H9 (cell line): ENCODE data around the gene LYPD4. TPM values are rescaled to one million over a fixed set of nuclear protein-coding genes. Genes with fewer than 3 reads are reported as not detected.

Source experiments
- DNase-seq: peaks from one replicate; pipeline ENCODE4 v3.0.0-alpha.2; 2017
- H2AFZ ChIP-seq: one replicate; pipeline ENCODE4 v1.6.1; 2013; ENCODE audit warnings: mild to moderate bottlenecking, low read length, control low read depth, moderate library complexity
- H2AK5ac ChIP-seq: 2 replicates; pipeline ENCODE4 v1.6.1; 2013; ENCODE audit warnings: low read length, control low read depth, mixed read lengths; ENCODE audit not compliant: insufficient read length
- H2BK120ac ChIP-seq: one replicate; pipeline ENCODE4 v1.6.1; 2013; ENCODE audit warnings: low read depth, mild to moderate bottlenecking, low read length, control low read depth, inconsistent platforms; ENCODE audit not compliant: poor library complexity, severe bottlenecking
- H2BK12ac ChIP-seq: 2 replicates; pipeline ENCODE4 v1.6.1; 2013; ENCODE audit warnings: low read length, control low read depth, mixed read lengths, low read depth; ENCODE audit not compliant: insufficient read length
- H2BK15ac ChIP-seq: 2 replicates; pipeline ENCODE4 v1.6.1; 2013; ENCODE audit warnings: low read depth, low read length, control low read depth
- H2BK20ac ChIP-seq: one replicate; pipeline ENCODE4 v1.6.1; 2013; ENCODE audit warnings: low read depth, mild to moderate bottlenecking, low read length, control low read depth, inconsistent platforms; ENCODE audit not compliant: poor library complexity, severe bottlenecking
- H2BK5ac ChIP-seq: 2 replicates; pipeline ENCODE4 v1.6.1; 2013; ENCODE audit warnings: low read length, control low read depth, mixed read lengths; ENCODE audit not compliant: insufficient read length
- H3K14ac ChIP-seq: 2 replicates; pipeline ENCODE4 v1.6.1; 2013; ENCODE audit warnings: low read length, control low read depth; ENCODE audit not compliant: insufficient read depth
- H3K18ac ChIP-seq: 2 replicates; pipeline ENCODE4 v1.6.1; 2013; ENCODE audit warnings: low read depth, mild to moderate bottlenecking, mixed read lengths, low read length, control low read depth; ENCODE audit not compliant: insufficient read length
- H3K23ac ChIP-seq: 2 replicates; pipeline ENCODE4 v1.6.1; 2013; ENCODE audit warnings: low read length, control low read depth, mixed read lengths, low read depth; ENCODE audit not compliant: insufficient read length
- H3K23me2 ChIP-seq: 2 replicates; pipeline ENCODE4 v1.6.1; 2013; ENCODE audit warnings: low read depth, mild to moderate bottlenecking, mixed read lengths, low read length, control low read depth; ENCODE audit not compliant: insufficient read length, poor library complexity, severe bottlenecking
- H3K27ac ChIP-seq: 2 replicates; pipeline ENCODE4 v1.5.1; 2013; ENCODE audit warnings: low read length, control low read depth, mixed read lengths, low read depth; ENCODE audit not compliant: insufficient read length
- H3K27me3 ChIP-seq: 2 replicates; pipeline ENCODE4 v1.6.1; 2013; ENCODE audit warnings: low read length, control low read depth, inconsistent platforms; ENCODE audit not compliant: insufficient read depth
- H3K4ac ChIP-seq: 2 replicates; pipeline ENCODE4 v1.6.1; 2013; ENCODE audit warnings: low read depth, mild to moderate bottlenecking, control low read depth, inconsistent platforms, low read length, moderate library complexity
- H3K4me1 ChIP-seq: 2 replicates; pipeline ENCODE4 v1.6.1; 2013; ENCODE audit warnings: low read length, control low read depth, inconsistent platforms; ENCODE audit not compliant: insufficient read depth
- H3K4me2 ChIP-seq: 2 replicates; pipeline ENCODE4 v1.6.1; 2013; ENCODE audit warnings: low read length, control low read depth, mixed read lengths; ENCODE audit not compliant: insufficient read length, insufficient read depth
- H3K56ac ChIP-seq: 2 replicates; pipeline ENCODE4 v1.6.1; 2013; ENCODE audit warnings: low read depth, mild to moderate bottlenecking, mixed read lengths, low read length, control low read depth; ENCODE audit not compliant: insufficient read length
- H3K79me1 ChIP-seq: 2 replicates; pipeline ENCODE4 v1.6.1; 2013; ENCODE audit warnings: low read depth, mild to moderate bottlenecking, moderate library complexity, low read length, control low read depth, inconsistent platforms; ENCODE audit not compliant: insufficient read depth, poor library complexity, severe bottlenecking
- H3K79me2 ChIP-seq: 2 replicates; pipeline ENCODE4 v1.6.1; 2013; ENCODE audit warnings: low read length, control low read depth, inconsistent platforms; ENCODE audit not compliant: insufficient read depth
- H3K9ac ChIP-seq: 2 replicates; pipeline ENCODE4 v1.6.1; 2013; ENCODE audit warnings: low read length, control low read depth, mixed read lengths; ENCODE audit not compliant: insufficient read length; ENCODE audit errors: extremely low read depth
- H3K9me3 ChIP-seq: one replicate; pipeline ENCODE4 v1.6.1; 2013; ENCODE audit warnings: low read depth, low read length, inconsistent platforms; ENCODE audit not compliant: control insufficient read depth
- H3T11ph ChIP-seq: one replicate; pipeline ENCODE4 v1.6.1; 2013; ENCODE audit warnings: mild to moderate bottlenecking, low read length, control low read depth, inconsistent platforms
- H4K20me1 ChIP-seq: one replicate; pipeline ENCODE4 v1.6.1; 2013; ENCODE audit not compliant: control insufficient read depth, insufficient read length, insufficient read depth
- H4K5ac ChIP-seq: 2 replicates; pipeline ENCODE4 v1.6.1; 2013; ENCODE audit warnings: low read depth, mild to moderate bottlenecking, mixed read lengths, low read length, control low read depth; ENCODE audit not compliant: insufficient read length
- H4K8ac ChIP-seq: replicated peaks from 2 replicates; pipeline ENCODE4 v1.6.1; 2013; ENCODE audit warnings: low read length, control low read depth, mixed read lengths, low read depth; ENCODE audit not compliant: insufficient read length
- H4K91ac ChIP-seq: 2 replicates; pipeline ENCODE4 v1.6.1; 2013; ENCODE audit warnings: low read depth, mild to moderate bottlenecking, moderate library complexity, mixed read lengths, low read length, control low read depth; ENCODE audit not compliant: insufficient read length
- H3K27ac Mint-ChIP-seq, 3 experiments: 2 replicates in 2 of 3; 3 replicates in 1 of 3; pipeline ENCODE4 v1.8.0; 2020 to 2021; ENCODE audit warnings: mixed read lengths in 3 of 3, mild to moderate bottlenecking in 1 of 3, moderate library complexity in 1 of 3
- H3K27me3 Mint-ChIP-seq: 2 replicates; pipeline ENCODE4 v1.8.0; 2021; ENCODE audit warnings: low read depth, mild to moderate bottlenecking, moderate library complexity, mixed read lengths
- H3K36me3 Mint-ChIP-seq, 3 experiments: 2 replicates in 2 of 3; 3 replicates in 1 of 3; pipeline ENCODE4 v1.8.0; 2020 to 2021; ENCODE audit warnings: low read depth in 3 of 3, mixed read lengths in 3 of 3; ENCODE audit not compliant: insufficient read depth in 1 of 3
- H3K4me1 Mint-ChIP-seq, 2 experiments: 2 replicates each; pipeline ENCODE4 v1.8.0; 2020; ENCODE audit warnings: mixed read lengths in 2 of 2
- H3K4me3 Mint-ChIP-seq, 2 experiments: 2 replicates in 1 of 2; 3 replicates in 1 of 2; pipeline ENCODE4 v1.8.0; 2020 to 2021; ENCODE audit warnings: mild to moderate bottlenecking in 2 of 2, mixed read lengths in 2 of 2, moderate library complexity in 1 of 2
- H3K9me3 Mint-ChIP-seq, 2 experiments: 2 replicates in 1 of 2; 3 replicates in 1 of 2; pipeline ENCODE4 v1.8.0; 2020; ENCODE audit warnings: mild to moderate bottlenecking in 2 of 2, mixed read lengths in 2 of 2, moderate library complexity in 1 of 2
- WGBS: extraction: QIAGEN DNeasy Blood & Tissue Kit; methylation state at CpG from one replicate; pipeline ENCODE4 v1.1.7; 2013; ENCODE audit warnings: missing lambda C conversion rate, low lambda C conversion rate, mixed read lengths; ENCODE audit not compliant: insufficient read length; ENCODE audit errors: extremely low coverage; 5-methylcytosine and 5-hydroxymethylcytosine counted together
- long read RNA-seq: library from polyadenylated mRNA; unstranded; transcript quantifications from one replicate; pipeline ENCODE4 v2.0.0, GENCODE V29; 2020
- total RNA-seq: library from RNA; stranded (reverse); gene quantifications from 2 replicates; pipeline ENCODE4 v1.2.1, GENCODE V29; 2021
- TF ChIP-seq, protein P1 (sequence below): fragments of 200-600 bp; sonication (generic); conservative IDR thresholded peaks from 3 replicates; pipeline ENCODE4 v1.8.0; 2021; ENCODE audit warnings: antibody characterized with exemption, mild to moderate bottlenecking

LYPD4 gene, protein sequence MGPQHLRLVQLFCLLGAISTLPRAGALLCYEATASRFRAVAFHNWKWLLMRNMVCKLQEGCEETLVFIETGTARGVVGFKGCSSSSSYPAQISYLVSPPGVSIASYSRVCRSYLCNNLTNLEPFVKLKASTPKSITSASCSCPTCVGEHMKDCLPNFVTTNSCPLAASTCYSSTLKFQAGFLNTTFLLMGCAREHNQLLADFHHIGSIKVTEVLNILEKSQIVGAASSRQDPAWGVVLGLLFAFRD
- not detected in 2 replicates for total RNA-seq
- long read RNA-seq, result 0 reads

DNA sequence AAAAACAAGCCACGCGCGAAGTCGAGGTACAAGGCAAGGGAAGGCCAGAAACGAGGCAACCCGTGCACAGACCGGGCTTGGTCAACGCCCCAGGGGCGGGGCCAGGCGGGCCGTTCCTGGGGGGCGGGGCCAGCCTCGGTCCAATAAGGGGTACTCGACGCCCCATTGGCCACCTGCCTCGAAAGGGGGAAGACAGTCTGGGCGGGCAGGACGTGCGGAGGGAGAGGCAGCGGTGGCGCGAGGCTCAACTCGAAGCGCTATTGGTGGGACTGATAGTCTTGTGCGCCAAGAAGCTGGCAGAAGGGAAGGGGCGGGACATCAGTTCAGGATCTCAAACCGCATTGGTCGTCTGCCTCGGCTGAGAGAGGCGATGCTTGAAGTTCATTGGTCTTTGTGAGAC, at the start of gene LYPD4:
Gene LYPD4, minus strand, starts transcription at position 83 of the 400 bp plus-strand sequence. CDS start 5,398 bp downstream, outside the sequence.
- Histone ChIP-seq H3K27ac (no peak within 1 kb of the TSS), H3K56ac (no peak within 1 kb of the TSS), H2BK120ac (no peak within 1 kb of the TSS), H3K4me2 (no peak within 1 kb of the TSS), H3K23ac (no peak within 1 kb of the TSS), H4K91ac (no peak within 1 kb of the TSS), H3K27me3 (no peaks in the 10 kb centered on the region), H2BK12ac (no peak within 1 kb of the TSS), H3K79me2 (no peaks in the 10 kb centered on the region), H3K4me1 (no peaks in the 10 kb centered on the region), H3T11ph (no peak within 1 kb of the TSS), H3K23me2 (no peaks in the 10 kb centered on the region), H2BK20ac (no peak within 1 kb of the TSS), H2AK5ac (no peak within 1 kb of the TSS), H3K4ac (no peak within 1 kb of the TSS), H4K20me1 (no peaks in the 10 kb centered on the region), H3K14ac (no peak within 1 kb of the TSS), H3K18ac (no peak within 1 kb of the TSS), H2AFZ (no peak within 1 kb of the TSS), H3K9me3 (no peaks in the 10 kb centered on the region), H2BK5ac (no peak within 1 kb of the TSS), H2BK15ac (no peak within 1 kb of the TSS), H4K5ac (no peak within 1 kb of the TSS), H3K9ac (no peak within 1 kb of the TSS), H3K79me1 (no peaks in the 10 kb centered on the region), H4K8ac (no peak within 1 kb of the TSS)
- Mint-ChIP-seq H3K4me1 (no peaks in the 10 kb centered on the region), H3K4me3 (no peak within 1 kb of the TSS), H3K36me3 (peaks cover 0 to 6% (median 0%) of the 10 kb centered on the region in 3 experiments; a peak in 2 of 7 replicates), H3K9me3 (peaks cover 9 to 76% of the 10 kb centered on the region in 2 experiments; a peak in 4 of 5 replicates), H3K27me3 (peaks cover 19% of the 10 kb centered on the region), H3K27ac (no peak within 1 kb of the TSS)
- TF ChIP-seq, protein P1, sequence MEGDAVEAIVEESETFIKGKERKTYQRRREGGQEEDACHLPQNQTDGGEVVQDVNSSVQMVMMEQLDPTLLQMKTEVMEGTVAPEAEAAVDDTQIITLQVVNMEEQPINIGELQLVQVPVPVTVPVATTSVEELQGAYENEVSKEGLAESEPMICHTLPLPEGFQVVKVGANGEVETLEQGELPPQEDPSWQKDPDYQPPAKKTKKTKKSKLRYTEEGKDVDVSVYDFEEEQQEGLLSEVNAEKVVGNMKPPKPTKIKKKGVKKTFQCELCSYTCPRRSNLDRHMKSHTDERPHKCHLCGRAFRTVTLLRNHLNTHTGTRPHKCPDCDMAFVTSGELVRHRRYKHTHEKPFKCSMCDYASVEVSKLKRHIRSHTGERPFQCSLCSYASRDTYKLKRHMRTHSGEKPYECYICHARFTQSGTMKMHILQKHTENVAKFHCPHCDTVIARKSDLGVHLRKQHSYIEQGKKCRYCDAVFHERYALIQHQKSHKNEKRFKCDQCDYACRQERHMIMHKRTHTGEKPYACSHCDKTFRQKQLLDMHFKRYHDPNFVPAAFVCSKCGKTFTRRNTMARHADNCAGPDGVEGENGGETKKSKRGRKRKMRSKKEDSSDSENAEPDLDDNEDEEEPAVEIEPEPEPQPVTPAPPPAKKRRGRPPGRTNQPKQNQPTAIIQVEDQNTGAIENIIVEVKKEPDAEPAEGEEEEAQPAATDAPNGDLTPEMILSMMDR, result no peak
- WGBS, result no CpG with 5 or more reads among the region's 30 CpGs
- peak; percentile 45 for DNase-seq
